KMS-11 (cell line): ENCODE data around the gene UBE2E1.

ENCODE experiments used
- H2AFZ ChIP-seq: fragments of 200-600 bp; sonication (generic); 2 replicates; pipeline ENCODE4 v1.6.1; 2016; ENCODE audit warnings: antibody characterized with exemption, mixed run types, low read depth
- H3K27ac ChIP-seq: fragments of 200-600 bp; sonication (generic); 2 replicates; pipeline ENCODE4 v1.6.1; 2016; ENCODE audit warnings: mild to moderate bottlenecking, mixed run types
- H3K27me3 ChIP-seq: fragments of 200-600 bp; sonication (generic); 2 replicates; pipeline ENCODE4 v1.6.1; 2017; ENCODE audit warnings: mild to moderate bottlenecking, low read depth, mixed run types, moderate library complexity; ENCODE audit not compliant: insufficient read depth
- H3K36me3 ChIP-seq: fragments of 200-600 bp; sonication (generic); 2 replicates; pipeline ENCODE4 v1.6.1; 2017; ENCODE audit warnings: mild to moderate bottlenecking, mixed run types; ENCODE audit not compliant: insufficient read depth
- H3K4me1 ChIP-seq: fragments of 200-600 bp; sonication (generic); 2 replicates; pipeline ENCODE4 v1.6.1; 2016; ENCODE audit warnings: mild to moderate bottlenecking, low read depth, mixed run types; ENCODE audit not compliant: poor library complexity, severe bottlenecking
- H3K4me2 ChIP-seq: fragments of 200-600 bp; sonication (generic); 2 replicates; pipeline ENCODE4 v1.7.0; 2016; ENCODE audit warnings: mild to moderate bottlenecking, mixed run types
- H3K4me3 ChIP-seq: fragments of 200-600 bp; sonication (generic); IDR thresholded peaks from 2 replicates; pipeline ENCODE4 v1.6.1; 2017; ENCODE audit warnings: low read depth, low read length, mixed read lengths; ENCODE audit not compliant: insufficient read depth
- H3K79me2 ChIP-seq: fragments of 200-600 bp; sonication (generic); 2 replicates; pipeline ENCODE4 v1.6.1; 2016; ENCODE audit warnings: low read depth, mixed run types; ENCODE audit not compliant: insufficient read depth
- H3K9ac ChIP-seq: fragments of 200-600 bp; sonication (generic); 2 replicates; pipeline ENCODE4 v1.6.1; 2016; ENCODE audit warnings: mild to moderate bottlenecking, mixed run types
- H4K20me1 ChIP-seq: fragments of 200-600 bp; sonication (generic); 2 replicates; pipeline ENCODE4 v1.6.1; 2016; ENCODE audit warnings: mild to moderate bottlenecking, mixed run types; ENCODE audit not compliant: insufficient read depth
- TF ChIP-seq, protein P1 (sequence below): fragments of 200-600 bp; sonication (generic); conservative IDR thresholded peaks from 2 replicates; pipeline ENCODE4 v1.6.1; 2017; ENCODE audit warnings: low read depth, mild to moderate bottlenecking, antibody characterized with exemption, low read length, moderate library complexity, mixed read lengths

Gene UBE2E1

DNA sequence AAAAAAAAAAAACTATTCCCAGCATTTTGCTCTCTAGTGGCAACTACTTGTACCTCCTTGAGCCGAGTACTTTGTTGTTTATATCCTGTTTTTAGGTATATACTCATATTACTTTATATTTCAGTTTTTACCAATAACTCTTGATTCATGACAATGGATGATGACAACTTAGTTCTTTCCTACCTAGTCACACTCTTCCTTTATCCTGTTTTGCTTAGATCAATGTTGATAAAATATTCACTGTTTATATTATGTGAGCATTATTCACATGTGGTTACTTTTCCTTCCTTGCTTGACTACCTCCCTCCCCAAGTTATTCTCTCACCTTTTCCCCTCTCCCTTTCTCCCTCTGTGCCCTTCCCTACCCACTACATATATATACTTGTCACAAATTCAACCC is 57.3 kb downstream of the UBE2E1 start:
- no peaks in the 10 kb centered on the region for H3K36me3 ChIP-seq
- H4K20me1 ChIP-seq = peaks cover 26% of the 10 kb centered on the region; the same call in 1 of the 2 replicates
- TF ChIP-seq, protein P1, sequence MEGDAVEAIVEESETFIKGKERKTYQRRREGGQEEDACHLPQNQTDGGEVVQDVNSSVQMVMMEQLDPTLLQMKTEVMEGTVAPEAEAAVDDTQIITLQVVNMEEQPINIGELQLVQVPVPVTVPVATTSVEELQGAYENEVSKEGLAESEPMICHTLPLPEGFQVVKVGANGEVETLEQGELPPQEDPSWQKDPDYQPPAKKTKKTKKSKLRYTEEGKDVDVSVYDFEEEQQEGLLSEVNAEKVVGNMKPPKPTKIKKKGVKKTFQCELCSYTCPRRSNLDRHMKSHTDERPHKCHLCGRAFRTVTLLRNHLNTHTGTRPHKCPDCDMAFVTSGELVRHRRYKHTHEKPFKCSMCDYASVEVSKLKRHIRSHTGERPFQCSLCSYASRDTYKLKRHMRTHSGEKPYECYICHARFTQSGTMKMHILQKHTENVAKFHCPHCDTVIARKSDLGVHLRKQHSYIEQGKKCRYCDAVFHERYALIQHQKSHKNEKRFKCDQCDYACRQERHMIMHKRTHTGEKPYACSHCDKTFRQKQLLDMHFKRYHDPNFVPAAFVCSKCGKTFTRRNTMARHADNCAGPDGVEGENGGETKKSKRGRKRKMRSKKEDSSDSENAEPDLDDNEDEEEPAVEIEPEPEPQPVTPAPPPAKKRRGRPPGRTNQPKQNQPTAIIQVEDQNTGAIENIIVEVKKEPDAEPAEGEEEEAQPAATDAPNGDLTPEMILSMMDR = no peak
- H3K4me3 ChIP-seq = no peak overlapping the region
- peaks cover 50% of the 10 kb centered on the region for H3K4me1 ChIP-seq
- no peak overlapping the region for H3K4me2 ChIP-seq
- H3K79me2 ChIP-seq = peaks cover 89% of the 10 kb centered on the region
- H2AFZ ChIP-seq = no peak overlapping the region
- H3K27me3 ChIP-seq = no peaks in the 10 kb centered on the region
- H3K27ac ChIP-seq = no peak overlapping the region
- H3K9ac ChIP-seq = no peak overlapping the region

DNA sequence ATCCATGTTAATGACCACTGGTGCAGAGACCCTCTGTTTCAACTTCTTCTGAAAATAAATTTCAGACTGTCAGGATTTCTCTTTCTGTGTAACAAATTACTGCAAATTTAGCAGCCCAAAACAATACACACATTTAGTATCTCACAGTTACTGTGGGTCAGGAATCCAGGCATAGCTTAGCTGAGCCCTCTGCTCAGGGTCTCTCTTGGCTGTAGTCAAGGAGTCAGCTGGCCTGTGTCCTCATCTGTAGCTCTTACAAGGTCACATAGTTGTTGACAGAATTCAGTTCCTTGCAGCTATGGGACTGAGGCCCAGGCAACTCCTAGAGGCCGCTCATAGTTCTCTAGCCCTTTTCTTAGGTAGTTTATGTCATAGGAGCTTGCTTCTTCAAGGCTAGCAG is 59.2 kb downstream of the UBE2E1 start:
- H3K27me3 ChIP-seq = no peaks in the 10 kb centered on the region
- H3K4me3 ChIP-seq = no peak overlapping the region
- H4K20me1 ChIP-seq = peaks cover 18% of the 10 kb centered on the region; the same call in 1 of the 2 replicates
- no peak overlapping the region for H2AFZ ChIP-seq
- H3K4me2 ChIP-seq = no peak overlapping the region
- no peak overlapping the region for H3K27ac ChIP-seq
- TF ChIP-seq, protein P1 = no peak
- no peak overlapping the region for H3K9ac ChIP-seq
- peaks cover 32% of the 10 kb centered on the region for H3K4me1 ChIP-seq
- no peaks in the 10 kb centered on the region for H3K36me3 ChIP-seq
- H3K79me2 ChIP-seq = peaks cover 83% of the 10 kb centered on the region

DNA sequence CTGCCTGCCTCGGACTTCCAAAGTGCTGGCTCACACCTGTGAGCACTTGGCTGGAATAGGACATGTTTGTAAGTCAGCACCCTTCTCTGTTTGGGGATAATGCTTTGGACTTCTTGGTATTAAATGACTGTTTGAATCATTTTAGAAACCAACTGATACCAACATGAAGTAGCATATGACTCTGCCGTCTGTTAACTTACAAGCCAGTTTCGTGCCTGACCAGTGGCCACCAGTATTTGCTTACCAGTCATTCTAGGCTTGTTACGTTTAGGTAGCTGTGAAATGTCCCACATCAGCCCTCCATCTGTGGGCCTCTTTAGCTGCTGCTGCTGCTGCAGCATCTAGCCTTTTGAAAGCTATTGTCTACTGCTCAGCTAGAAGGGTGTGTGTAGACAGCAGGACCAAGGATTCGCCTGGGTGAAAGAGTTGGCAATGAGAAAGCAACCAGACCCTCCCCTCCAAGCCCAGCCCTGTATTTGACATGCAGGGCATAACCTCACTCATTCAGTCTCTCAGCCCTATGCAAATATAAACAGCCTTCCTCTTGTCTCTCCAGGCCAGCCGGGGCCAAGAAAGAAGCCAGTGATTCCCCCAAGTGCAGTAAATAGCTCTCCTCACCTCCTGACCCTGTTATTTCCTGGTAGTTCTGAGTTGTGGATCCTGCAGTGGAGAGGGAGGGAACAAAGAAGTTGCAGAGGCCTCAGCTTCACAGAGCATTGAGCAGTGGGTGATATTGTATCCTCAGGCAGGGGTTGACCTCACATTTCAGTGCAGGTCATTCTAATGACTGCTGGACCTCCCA is 60.0 kb downstream of the UBE2E1 start:
- Histone ChIP-seq H3K4me2 (no peak overlapping the region), H4K20me1 (peaks cover 11% of the 10 kb centered on the region; the same call in 1 of the 2 replicates), H3K4me1 (peaks cover 24% of the 10 kb centered on the region), H2AFZ (no peak overlapping the region), H3K9ac (no peak overlapping the region), H3K27me3 (no peaks in the 10 kb centered on the region), H3K27ac (no peak overlapping the region), H3K36me3 (no peaks in the 10 kb centered on the region), H3K4me3 (no peak overlapping the region), H3K79me2 (peaks cover 78% of the 10 kb centered on the region)
- TF ChIP-seq, protein P1 = no peak

DNA sequence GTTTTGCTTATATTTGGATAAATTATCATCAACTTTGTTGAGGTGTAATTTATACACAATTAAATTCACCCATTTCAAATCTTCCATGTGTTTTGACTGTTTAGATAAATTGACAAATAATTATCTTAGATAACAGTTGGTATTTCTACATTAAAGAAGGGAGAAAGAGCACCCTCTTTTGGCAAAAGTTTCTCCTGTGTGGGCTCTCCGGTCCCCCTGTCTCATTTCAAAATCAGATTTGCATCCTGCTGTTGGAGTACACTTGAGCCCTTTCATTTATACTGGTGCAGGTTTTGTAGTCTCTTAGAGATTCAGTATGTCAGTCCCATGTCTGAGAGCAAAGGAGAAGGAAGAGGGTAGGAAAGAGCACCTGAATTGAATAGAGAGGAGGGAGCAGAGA is 61.6 kb downstream of the UBE2E1 start:
- Histone ChIP-seq H3K79me2 (peaks cover 62% of the 10 kb centered on the region; the same call in 1 of the 2 replicates), H3K27ac (no peak overlapping the region), H4K20me1 (0 out of 2 replicates have a peak, but pooled peaks cover 4% of the 10 kb centered on the region)

More for the DNA sequence above, 61.6 kb downstream of the UBE2E1 start:
- H3K9ac ChIP-seq = no peak overlapping the region
- H3K27me3 ChIP-seq = no peaks in the 10 kb centered on the region
- TF ChIP-seq, protein P1 = no peak
- no peak overlapping the region for H2AFZ ChIP-seq
- no peak overlapping the region for H3K4me3 ChIP-seq
- H3K4me1 ChIP-seq = peaks cover 24% of the 10 kb centered on the region
- H3K36me3 ChIP-seq = no peaks in the 10 kb centered on the region
- no peak overlapping the region for H3K4me2 ChIP-seq
